Stimulated activated CD4-positive, alpha-beta T cell treated with anti-CD3 and anti-CD28 coated beads, Interleukin-4, amount 100 ng/mL, for 48 hours (primary cell): ENCODE results near the gene DNAJB11.
"Not testable (repeated sequence)": the region's sequence is repeated elsewhere in the genome, so short reads cannot be mapped to it uniquely, and the experiment has no call there.

Source experiments
- DNase-seq, 2 donors: peaks; one replicate each; pipeline ENCODE4 v3.0.0-alpha.2; 2020; ENCODE audit warnings: low read depth in 2 of 2

The DNAJB11 gene

GRCh38 chr3:186570096-186570940 is at the start of gene DNAJB11:
Gene DNAJB11, plus strand, starts transcription at chr3:186570720. Its CDS starts 178 bp downstream, at chr3:186570898.
- DNase-seq: peak; percentile 94 to 98

GRCh38 chr3:186520957-186521842 is 49.3 kb upstream of the DNAJB11 start:
- DNase-seq: peak in 1 of 2 donors; percentile 41

GRCh38 chr3:186523022-186523421 is 47.5 kb upstream of the DNAJB11 start:
- no peak for DNase-seq

- DNase-seq: no peak
These were observed 47.1 kb upstream of the DNAJB11 start for GRCh38 chr3:186523434-186523833.

- DNase-seq: no peak
These were observed 45.9 kb upstream of the DNAJB11 start for GRCh38 chr3:186524616-186525015.

- no peak for DNase-seq
These were observed 44.9 kb upstream of the DNAJB11 start for GRCh38 chr3:186525369-186526255.

GRCh38 chr3:186526256-186526606 is 44.3 kb upstream of the DNAJB11 start:
- no peak for DNase-seq

- DNase-seq: no peak
These were observed 41.1 kb upstream of the DNAJB11 start for GRCh38 chr3:186529201-186529999.

- no peak for DNase-seq
These were observed 40.1 kb upstream of the DNAJB11 start for GRCh38 chr3:186530415-186530814.

GRCh38 chr3:186531694-186532093 is 38.8 kb upstream of the DNAJB11 start:
- not testable (repeated sequence) for DNase-seq

- DNase-seq: no peak
These were observed 37.9 kb upstream of the DNAJB11 start for GRCh38 chr3:186532598-186533072.

- peak in 1 of 2 donors; percentile 54 for DNase-seq
These were observed 36.3 kb upstream of the DNAJB11 start for GRCh38 chr3:186534113-186534669.

GRCh38 chr3:186536883-186537844 is 33.4 kb upstream of the DNAJB11 start:
- no peak for DNase-seq

- DNase-seq: no peak
These were observed 31.7 kb upstream of the DNAJB11 start for GRCh38 chr3:186538779-186539178.

- DNase-seq: peak; percentile 70 to 74
These were observed 30.2 kb upstream of the DNAJB11 start for GRCh38 chr3:186540221-186540834.

GRCh38 chr3:186540835-186541226 is 29.7 kb upstream of the DNAJB11 start:
- DNase-seq: no peak

GRCh38 chr3:186544281-186544680 is 26.2 kb upstream of the DNAJB11 start, which contains the start of gene CRYGS:
Gene CRYGS, minus strand, starts transcription at chr3:186544380. Its CDS starts 54 bp downstream, at chr3:186544326.
- DNase-seq: no peak

- no peak for DNase-seq
These were observed 21.0 kb upstream of the DNAJB11 start for GRCh38 chr3:186549497-186549896.

GRCh38 chr3:186551387-186551786 is 19.1 kb upstream of the DNAJB11 start:
- no peak for DNase-seq
